Mesendoderm (in vitro differentiated cells): ENCODE measurements around the gene ZNF212.

Experiments
- DNase-seq: peaks from one replicate; pipeline ENCODE4 v3.0.0; 2013
- H2AK5ac ChIP-seq: 2 replicates; pipeline ENCODE4 v1.6.1; 2013; ENCODE audit warnings: low read length, inconsistent platforms
- H2BK120ac ChIP-seq: 2 replicates; pipeline ENCODE4 v1.6.1; 2013; ENCODE audit warnings: low read depth, mild to moderate bottlenecking, low read length, moderate library complexity, mixed read lengths
- H2BK15ac ChIP-seq: replicated peaks from 2 replicates; pipeline ENCODE4 v1.6.1; 2013; ENCODE audit warnings: low read depth, mild to moderate bottlenecking, moderate library complexity
- H2BK5ac ChIP-seq: 2 replicates; pipeline ENCODE4 v1.6.1; 2013; ENCODE audit warnings: low read length, inconsistent platforms
- H3K18ac ChIP-seq: 2 replicates; pipeline ENCODE4 v1.6.1; 2013; ENCODE audit warnings: mild to moderate bottlenecking, low read length, mixed read lengths
- H3K23ac ChIP-seq: one replicate; pipeline ENCODE4 v1.6.1; 2013; ENCODE audit warnings: low read length
- H3K27ac ChIP-seq: 2 replicates; pipeline ENCODE4 v1.5.1; 2013; ENCODE audit warnings: low read depth, mild to moderate bottlenecking, inconsistent platforms, low read length, moderate library complexity
- H3K27me3 ChIP-seq: 2 replicates; pipeline ENCODE4 v1.6.1; 2013; ENCODE audit warnings: low read length, control low read depth, mild to moderate bottlenecking, inconsistent platforms; ENCODE audit not compliant: insufficient read depth, poor library complexity
- H3K36me3 ChIP-seq: 2 replicates; pipeline ENCODE4 v1.6.1; 2013; ENCODE audit warnings: low read length, inconsistent platforms; ENCODE audit not compliant: control insufficient read depth, insufficient read depth
- H3K4ac ChIP-seq: one replicate; pipeline ENCODE4 v1.6.1; 2013; ENCODE audit warnings: low read depth, mild to moderate bottlenecking, low read length, moderate library complexity
- H3K4me1 ChIP-seq: 2 replicates; pipeline ENCODE4 v1.6.1; 2013; ENCODE audit warnings: low read depth, low read length, inconsistent platforms; ENCODE audit not compliant: control insufficient read depth
- H3K4me2 ChIP-seq: 2 replicates; pipeline ENCODE4 v1.6.1; 2013; ENCODE audit warnings: low read length
- H3K4me3 ChIP-seq: 2 replicates; pipeline ENCODE4 v1.5.1; 2013; ENCODE audit warnings: mild to moderate bottlenecking, low read length
- H3K56ac ChIP-seq: one replicate; pipeline ENCODE4 v1.6.1; 2013; ENCODE audit warnings: low read length
- H3K79me1 ChIP-seq: 2 replicates; pipeline ENCODE4 v1.6.1; 2013; ENCODE audit warnings: low read length, inconsistent platforms
- H3K79me2 ChIP-seq: 2 replicates; pipeline ENCODE4 v1.6.1; 2013; ENCODE audit warnings: mild to moderate bottlenecking, low read length; ENCODE audit not compliant: control insufficient read depth, insufficient read depth
- H3K9ac ChIP-seq: 2 replicates; pipeline ENCODE4 v1.6.1; 2013; ENCODE audit warnings: low read length, inconsistent platforms
- H4K5ac ChIP-seq: one replicate; pipeline ENCODE4 v1.6.1; 2013; ENCODE audit warnings: low read length
- H4K8ac ChIP-seq: one replicate; pipeline ENCODE4 v1.6.1; 2013; ENCODE audit warnings: low read depth, mild to moderate bottlenecking, control low read depth, low read length, moderate library complexity
- WGBS: extraction: QIAGEN DNeasy Blood & Tissue Kit; methylation state at CpG from one replicate; pipeline ENCODE4 v1.1.7; 2013; ENCODE audit warnings: low lambda C conversion rate, missing lambda C conversion rate; ENCODE audit not compliant: insufficient coverage; ENCODE audit errors: extremely low coverage; 5-methylcytosine and 5-hydroxymethylcytosine counted together

Gene ZNF212

GRCh38 chr7:149205690-149206381 is 33.6 kb upstream of the ZNF212 start:
- no peak overlapping the region for H2BK120ac ChIP-seq
- peaks cover 16% of the 10 kb centered on the region for H3K79me1 ChIP-seq
- H3K56ac ChIP-seq, result no peak overlapping the region
- no CpG with 5 or more reads among the region's 18 CpGs for WGBS
- H3K4me1 ChIP-seq, result no peaks in the 10 kb centered on the region
- H3K9ac ChIP-seq, result no peak overlapping the region
- no peak overlapping the region for H3K4me3 ChIP-seq
- no peak overlapping the region for H3K23ac ChIP-seq
- H3K4ac ChIP-seq, result no peak overlapping the region
- no peaks in the 10 kb centered on the region for H3K27me3 ChIP-seq
- peaks cover 8% of the 10 kb centered on the region for H3K79me2 ChIP-seq
- H3K27ac ChIP-seq, result no peak overlapping the region
- H2BK5ac ChIP-seq, result no peak overlapping the region
- H4K5ac ChIP-seq, result no peak overlapping the region
- H2AK5ac ChIP-seq, result no peak overlapping the region
- H3K18ac ChIP-seq, result no peak overlapping the region
- H3K36me3 ChIP-seq, result peaks cover 10% of the 10 kb centered on the region
- H2BK15ac ChIP-seq, result no peak overlapping the region
- no peak overlapping the region for H3K4me2 ChIP-seq
- H4K8ac ChIP-seq, result no peak overlapping the region
- DNase-seq, result no peak

GRCh38 chr7:149207324-149208035 is 32.0 kb upstream of the ZNF212 start:
- H3K9ac ChIP-seq, result no peak overlapping the region
- H3K27ac ChIP-seq, result no peak overlapping the region
- peaks cover 11% of the 10 kb centered on the region for H3K36me3 ChIP-seq
- no peaks in the 10 kb centered on the region for H3K4me1 ChIP-seq
- H3K79me2 ChIP-seq, result peaks cover 8% of the 10 kb centered on the region
- no peak overlapping the region for H4K8ac ChIP-seq
- no peak overlapping the region for H2BK120ac ChIP-seq
- no peak for DNase-seq
- no peak overlapping the region for H4K5ac ChIP-seq
- no peak overlapping the region for H2BK5ac ChIP-seq
- H2BK15ac ChIP-seq, result no peak overlapping the region
- H3K27me3 ChIP-seq, result no peaks in the 10 kb centered on the region
- no peak overlapping the region for H3K18ac ChIP-seq
- WGBS, result no CpG with 5 or more reads among the region's 35 CpGs
- no peak overlapping the region for H2AK5ac ChIP-seq
- H3K4me3 ChIP-seq, result no peak overlapping the region
- peaks cover 14% of the 10 kb centered on the region for H3K79me1 ChIP-seq
- no peak overlapping the region for H3K56ac ChIP-seq
- no peak overlapping the region for H3K4ac ChIP-seq
- H3K4me2 ChIP-seq, result no peak overlapping the region
- no peak overlapping the region for H3K23ac ChIP-seq

GRCh38 chr7:149209518-149210269 is 29.8 kb upstream of the ZNF212 start:
- Histone ChIP-seq H3K79me1 (peaks cover 4% of the 10 kb centered on the region), H4K8ac (no peak overlapping the region), H3K9ac (no peak overlapping the region), H3K36me3 (peaks cover 8% of the 10 kb centered on the region), H3K79me2 (peaks cover 3% of the 10 kb centered on the region), H2AK5ac (no peak overlapping the region), H2BK120ac (no peak overlapping the region), H3K27ac (no peak overlapping the region), H4K5ac (no peak overlapping the region), H3K4ac (no peak overlapping the region), H3K4me1 (no peaks in the 10 kb centered on the region), H3K27me3 (no peaks in the 10 kb centered on the region), H3K56ac (no peak overlapping the region), H2BK5ac (no peak overlapping the region), H2BK15ac (no peak overlapping the region), H3K18ac (no peak overlapping the region), H3K4me3 (no peak overlapping the region), H3K23ac (no peak overlapping the region), H3K4me2 (no peak overlapping the region)
- peak; percentile 88 for DNase-seq
- WGBS, result no CpG with 5 or more reads among the region's 7 CpGs

- WGBS, result no CpG with 5 or more reads among the region's 11 CpGs
- H3K4me3 ChIP-seq, result no peak overlapping the region
- no peak overlapping the region for H2AK5ac ChIP-seq
- H2BK15ac ChIP-seq, result no peak overlapping the region
- H3K27me3 ChIP-seq, result no peaks in the 10 kb centered on the region
- no peak overlapping the region for H3K23ac ChIP-seq
- peaks cover 1% of the 10 kb centered on the region for H3K79me2 ChIP-seq
- H3K27ac ChIP-seq, result no peak overlapping the region
- no peak overlapping the region for H2BK120ac ChIP-seq
- H3K4me2 ChIP-seq, result no peak overlapping the region
- H3K79me1 ChIP-seq, result peaks cover 3% of the 10 kb centered on the region
- no peak overlapping the region for H2BK5ac ChIP-seq
- peaks cover 10% of the 10 kb centered on the region for H3K36me3 ChIP-seq
- H3K56ac ChIP-seq, result no peak overlapping the region
- no peak overlapping the region for H3K9ac ChIP-seq
- no peak overlapping the region for H4K8ac ChIP-seq
- no peak for DNase-seq
- H3K18ac ChIP-seq, result no peak overlapping the region
- no peaks in the 10 kb centered on the region for H3K4me1 ChIP-seq
- H4K5ac ChIP-seq, result no peak overlapping the region
- no peak overlapping the region for H3K4ac ChIP-seq
Measured at GRCh38 chr7:149210551-149210950, 28.9 kb upstream of the ZNF212 start.

GRCh38 chr7:149214020-149214720 is 25.3 kb upstream of the ZNF212 start:
- Histone ChIP-seq H3K27me3 (no peaks in the 10 kb centered on the region), H3K4me3 (no peak overlapping the region), H4K8ac (no peak overlapping the region), H3K79me2 (no peaks in the 10 kb centered on the region), H3K27ac (no peak overlapping the region), H3K9ac (no peak overlapping the region), H3K18ac (no peak overlapping the region), H2AK5ac (no peak overlapping the region), H2BK120ac (no peak overlapping the region), H2BK5ac (no peak overlapping the region), H3K4ac (no peak overlapping the region), H3K23ac (no peak overlapping the region), H3K36me3 (peaks cover 9% of the 10 kb centered on the region), H3K79me1 (peaks cover 2% of the 10 kb centered on the region), H4K5ac (no peak overlapping the region), H3K56ac (no peak overlapping the region), H3K4me2 (no peak overlapping the region), H2BK15ac (no peak overlapping the region), H3K4me1 (no peaks in the 10 kb centered on the region)
- no peak for DNase-seq
- no CpG with 5 or more reads among the region's 7 CpGs for WGBS
